GM23338 (cell line): Measurements from ENCODE around the gene SUMO4. TPM values are rescaled to one million over a fixed set of nuclear protein-coding genes. Genes with fewer than 3 reads are reported as not detected.
"Not testable (repeated sequence)": the region's sequence is repeated elsewhere in the genome, so short reads cannot be mapped to it uniquely, and the experiment has no call there.

Experiments used
- ATAC-seq: fragments of 200-7000 bp; cut with Tn5 transposase; 3 replicates; pipeline ENCODE4 v1.9.1; 2020
- DNase-seq: peaks from one replicate; pipeline ENCODE4 v3.0.0-alpha.2; 2015; ENCODE audit warnings: low spot score
- H2AFZ ChIP-seq: fragments of 200-600 bp; sonication (generic); 2 replicates; pipeline ENCODE4 v1.8.0; 2016; ENCODE audit warnings: antibody characterized with exemption, mild to moderate bottlenecking, moderate library complexity
- H3F3A ChIP-seq: fragments of 200-600 bp; sonication (generic); replicated peaks from 2 replicates; pipeline ENCODE4 v1.8.0; 2017; ENCODE audit warnings: antibody characterized with exemption, mixed run types, low read depth
- H3K27ac ChIP-seq: fragments of 200-600 bp; sonication (generic); 2 replicates; pipeline ENCODE4 v1.6.1; 2016; ENCODE audit warnings: low read depth
- H3K27me3 ChIP-seq: fragments of 200-600 bp; sonication (generic); 2 replicates; pipeline ENCODE4 v1.8.0; 2016; ENCODE audit warnings: mild to moderate bottlenecking, mixed run types, moderate library complexity; ENCODE audit not compliant: insufficient read depth
- H3K36me3 ChIP-seq: fragments of 200-600 bp; sonication (generic); 2 replicates; pipeline ENCODE4 v1.8.0; 2016; ENCODE audit warnings: mild to moderate bottlenecking; ENCODE audit not compliant: insufficient read depth
- H3K4me1 ChIP-seq: fragments of 200-600 bp; sonication (generic); 2 replicates; pipeline ENCODE4 v1.8.0; 2016; ENCODE audit warnings: mild to moderate bottlenecking, moderate library complexity; ENCODE audit not compliant: insufficient read depth
- H3K4me2 ChIP-seq: fragments of 200-600 bp; sonication (generic); 2 replicates; pipeline ENCODE4 v1.7.1; 2017; ENCODE audit warnings: mixed run types
- H3K4me3 ChIP-seq: fragments of 200-600 bp; sonication (generic); 2 replicates; pipeline ENCODE4 v1.6.1; 2016; ENCODE audit warnings: mixed run types
- H3K79me2 ChIP-seq: fragments of 200-600 bp; sonication (generic); replicated peaks from 2 replicates; pipeline ENCODE4 v1.8.0; 2017; ENCODE audit warnings: mild to moderate bottlenecking; ENCODE audit not compliant: insufficient read depth
- H3K9me2 ChIP-seq: fragments of 200-600 bp; sonication (generic); 2 replicates; pipeline ENCODE4 v1.8.0; 2017; ENCODE audit not compliant: insufficient read depth
- H4K20me1 ChIP-seq: fragments of 200-600 bp; sonication (generic); replicated peaks from 2 replicates; pipeline ENCODE4 v1.8.0; 2017; ENCODE audit warnings: mild to moderate bottlenecking; ENCODE audit not compliant: insufficient read depth
- H3K27ac Mint-ChIP-seq: 2 replicates; pipeline ENCODE4 v1.8.0; 2020; ENCODE audit warnings: inconsistent platforms, mild to moderate bottlenecking, moderate library complexity, mixed read lengths
- H3K27me3 Mint-ChIP-seq: 3 replicates; pipeline ENCODE4 v1.8.0; 2022; ENCODE audit warnings: low read depth, mild to moderate bottlenecking, moderate library complexity, mixed read lengths, inconsistent platforms; ENCODE audit not compliant: insufficient read depth, poor library complexity
- H3K36me3 Mint-ChIP-seq: 3 replicates; pipeline ENCODE4 v1.8.0; 2021; ENCODE audit warnings: low read depth, mild to moderate bottlenecking, inconsistent platforms, moderate library complexity, mixed read lengths
- H3K4me1 Mint-ChIP-seq: 3 replicates; pipeline ENCODE4 v1.8.0; 2020; ENCODE audit warnings: mild to moderate bottlenecking, inconsistent platforms, mixed read lengths
- H3K4me3 Mint-ChIP-seq: 3 replicates; pipeline ENCODE4 v1.8.0; 2021; ENCODE audit warnings: moderate library complexity, mild to moderate bottlenecking, inconsistent platforms, mixed read lengths
- H3K9me3 Mint-ChIP-seq: 3 replicates; pipeline ENCODE4 v1.8.0; 2020; ENCODE audit warnings: moderate library complexity, mild to moderate bottlenecking, inconsistent platforms, mixed read lengths
- EZH2 ChIP-seq: fragments of 200-600 bp; sonication (generic); IDR thresholded peaks from one replicate; pipeline ENCODE4 v1.8.0; 2017; ENCODE audit warnings: antibody characterized with exemption, mild to moderate bottlenecking, low read depth; ENCODE audit not compliant: unreplicated experiment
- JUNB ChIP-seq: IDR thresholded peaks from one replicate; pipeline ENCODE4 v1.6.1; 2016; ENCODE audit warnings: antibody characterized with exemption; ENCODE audit not compliant: unreplicated experiment
- NANOG ChIP-seq: IDR thresholded peaks from 2 replicates; pipeline ENCODE4 v1.6.1; 2016; ENCODE audit warnings: antibody characterized with exemption, borderline replicate concordance
- POLR2AphosphoS5 ChIP-seq: IDR thresholded peaks from 2 replicates; pipeline ENCODE4 v1.6.1; 2016; ENCODE audit warnings: antibody characterized with exemption, low read depth
- ZNF114 ChIP-seq: fragments of 250-450 bp; sonication (Bioruptor Pico); IDR thresholded peaks from 2 replicates; pipeline ENCODE4 v1.5.0; 2020; ENCODE audit warnings: mild to moderate bottlenecking, moderate library complexity
- ZNF331 ChIP-seq: fragments of 250-450 bp; sonication (Bioruptor Pico); IDR thresholded peaks from 2 replicates; pipeline ENCODE4 v1.5.0; 2020; ENCODE audit warnings: low read depth, mild to moderate bottlenecking, moderate library complexity
- polyA plus RNA-seq: library from polyadenylated mRNA; unstranded; fragments of >200 nt; fragmentation: Nextera tagmentation; extraction: Ambion mirVana; gene quantifications from 2 replicates; pipeline ENCODE4 v1.2.1, GENCODE V29; 2016
- total RNA-seq: library from RNA; depleted of rRNA; stranded (reverse); fragments of >200 nt; shearing (Covaris generic); gene quantifications from 2 replicates; pipeline ENCODE4 v1.2.3, GENCODE V29; 2014
- TF ChIP-seq, protein P1 (sequence below): IDR thresholded peaks from 2 replicates; pipeline ENCODE4 v1.6.1; 2016; ENCODE audit warnings: antibody characterized with exemption
- TF ChIP-seq, protein P2 (sequence below), 2 experiments: fragments of 200-600 bp in 1 of 2; sonication (generic) in 1 of 2; conservative IDR thresholded peaks; 2 replicates each; pipeline versions ENCODE4 v1.5.1 to v1.6.1; 2016 to 2017; ENCODE audit warnings: antibody characterized with exemption in 2 of 2, low read depth in 2 of 2, mild to moderate bottlenecking in 2 of 2, moderate library complexity in 1 of 2
- TF ChIP-seq, protein P3 (sequence below): IDR thresholded peaks from one replicate; pipeline ENCODE4 v1.6.1; 2018; ENCODE audit warnings: antibody characterized with exemption; ENCODE audit not compliant: unreplicated experiment

Gene SUMO4
- total and polyA plus RNA-seq, 2 experiments from 2014 or later = 1.9 to 2.1 TPM

- Mint-ChIP-seq H3K4me3 (no peak overlapping the region), H3K36me3 (no peaks in the 10 kb centered on the region), H3K27ac (no peak overlapping the region), H3K4me1 (peaks cover 11% of the 10 kb centered on the region), H3K9me3 (no peaks in the 10 kb centered on the region), H3K27me3 (peaks cover 10% of the 10 kb centered on the region)
- no peak for DNase-seq
- no peak for TF ChIP-seq POLR2AphosphoS5
- TF ChIP-seq, protein P1, sequence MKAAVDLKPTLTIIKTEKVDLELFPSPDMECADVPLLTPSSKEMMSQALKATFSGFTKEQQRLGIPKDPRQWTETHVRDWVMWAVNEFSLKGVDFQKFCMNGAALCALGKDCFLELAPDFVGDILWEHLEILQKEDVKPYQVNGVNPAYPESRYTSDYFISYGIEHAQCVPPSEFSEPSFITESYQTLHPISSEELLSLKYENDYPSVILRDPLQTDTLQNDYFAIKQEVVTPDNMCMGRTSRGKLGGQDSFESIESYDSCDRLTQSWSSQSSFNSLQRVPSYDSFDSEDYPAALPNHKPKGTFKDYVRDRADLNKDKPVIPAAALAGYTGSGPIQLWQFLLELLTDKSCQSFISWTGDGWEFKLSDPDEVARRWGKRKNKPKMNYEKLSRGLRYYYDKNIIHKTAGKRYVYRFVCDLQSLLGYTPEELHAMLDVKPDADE = no peak
- TF ChIP-seq ZNF114 (CRISPR knock-in tag) = no peak
- TF ChIP-seq, protein P2, sequence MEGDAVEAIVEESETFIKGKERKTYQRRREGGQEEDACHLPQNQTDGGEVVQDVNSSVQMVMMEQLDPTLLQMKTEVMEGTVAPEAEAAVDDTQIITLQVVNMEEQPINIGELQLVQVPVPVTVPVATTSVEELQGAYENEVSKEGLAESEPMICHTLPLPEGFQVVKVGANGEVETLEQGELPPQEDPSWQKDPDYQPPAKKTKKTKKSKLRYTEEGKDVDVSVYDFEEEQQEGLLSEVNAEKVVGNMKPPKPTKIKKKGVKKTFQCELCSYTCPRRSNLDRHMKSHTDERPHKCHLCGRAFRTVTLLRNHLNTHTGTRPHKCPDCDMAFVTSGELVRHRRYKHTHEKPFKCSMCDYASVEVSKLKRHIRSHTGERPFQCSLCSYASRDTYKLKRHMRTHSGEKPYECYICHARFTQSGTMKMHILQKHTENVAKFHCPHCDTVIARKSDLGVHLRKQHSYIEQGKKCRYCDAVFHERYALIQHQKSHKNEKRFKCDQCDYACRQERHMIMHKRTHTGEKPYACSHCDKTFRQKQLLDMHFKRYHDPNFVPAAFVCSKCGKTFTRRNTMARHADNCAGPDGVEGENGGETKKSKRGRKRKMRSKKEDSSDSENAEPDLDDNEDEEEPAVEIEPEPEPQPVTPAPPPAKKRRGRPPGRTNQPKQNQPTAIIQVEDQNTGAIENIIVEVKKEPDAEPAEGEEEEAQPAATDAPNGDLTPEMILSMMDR (conservative IDR thresholded peaks at IDR 0.05; ENCODE audit: low read depth in 2 of 2) = no peak
- TF ChIP-seq ZNF331 (CRISPR knock-in tag) = no peak
- no peak for TF ChIP-seq JUNB
- TF ChIP-seq, protein P3, sequence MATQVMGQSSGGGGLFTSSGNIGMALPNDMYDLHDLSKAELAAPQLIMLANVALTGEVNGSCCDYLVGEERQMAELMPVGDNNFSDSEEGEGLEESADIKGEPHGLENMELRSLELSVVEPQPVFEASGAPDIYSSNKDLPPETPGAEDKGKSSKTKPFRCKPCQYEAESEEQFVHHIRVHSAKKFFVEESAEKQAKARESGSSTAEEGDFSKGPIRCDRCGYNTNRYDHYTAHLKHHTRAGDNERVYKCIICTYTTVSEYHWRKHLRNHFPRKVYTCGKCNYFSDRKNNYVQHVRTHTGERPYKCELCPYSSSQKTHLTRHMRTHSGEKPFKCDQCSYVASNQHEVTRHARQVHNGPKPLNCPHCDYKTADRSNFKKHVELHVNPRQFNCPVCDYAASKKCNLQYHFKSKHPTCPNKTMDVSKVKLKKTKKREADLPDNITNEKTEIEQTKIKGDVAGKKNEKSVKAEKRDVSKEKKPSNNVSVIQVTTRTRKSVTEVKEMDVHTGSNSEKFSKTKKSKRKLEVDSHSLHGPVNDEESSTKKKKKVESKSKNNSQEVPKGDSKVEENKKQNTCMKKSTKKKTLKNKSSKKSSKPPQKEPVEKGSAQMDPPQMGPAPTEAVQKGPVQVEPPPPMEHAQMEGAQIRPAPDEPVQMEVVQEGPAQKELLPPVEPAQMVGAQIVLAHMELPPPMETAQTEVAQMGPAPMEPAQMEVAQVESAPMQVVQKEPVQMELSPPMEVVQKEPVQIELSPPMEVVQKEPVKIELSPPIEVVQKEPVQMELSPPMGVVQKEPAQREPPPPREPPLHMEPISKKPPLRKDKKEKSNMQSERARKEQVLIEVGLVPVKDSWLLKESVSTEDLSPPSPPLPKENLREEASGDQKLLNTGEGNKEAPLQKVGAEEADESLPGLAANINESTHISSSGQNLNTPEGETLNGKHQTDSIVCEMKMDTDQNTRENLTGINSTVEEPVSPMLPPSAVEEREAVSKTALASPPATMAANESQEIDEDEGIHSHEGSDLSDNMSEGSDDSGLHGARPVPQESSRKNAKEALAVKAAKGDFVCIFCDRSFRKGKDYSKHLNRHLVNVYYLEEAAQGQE = no peak
- TF ChIP-seq EZH2 = no peak
- no peak for TF ChIP-seq NANOG
- H3K36me3 ChIP-seq = no peaks in the 10 kb centered on the region
- H3F3A ChIP-seq = no peaks in the 10 kb centered on the region
- no peaks in the 10 kb centered on the region for H3K27me3 ChIP-seq
- H2AFZ ChIP-seq = no peak overlapping the region
- no peak overlapping the region for H3K27ac ChIP-seq
- H3K4me1 ChIP-seq = no peaks in the 10 kb centered on the region
- ATAC-seq = no peak
- no peak overlapping the region for H3K4me3 ChIP-seq
- H3K4me2 ChIP-seq = no peak overlapping the region
- no peaks in the 10 kb centered on the region for H4K20me1 ChIP-seq
- H3K79me2 ChIP-seq = no peaks in the 10 kb centered on the region
- no peaks in the 10 kb centered on the region for H3K9me2 ChIP-seq
Measured at GRCh38 chr6:149443411-149444181, 43.5 kb downstream of the SUMO4 start.

GRCh38 chr6:149444360-149445094 lies 44.5 kb downstream of the SUMO4 start:
- H3K4me1 ChIP-seq, ATAC-seq, H3K79me2 ChIP-seq, H3K36me3 Mint-ChIP-seq, H3K9me2 ChIP-seq, H3K27ac ChIP-seq, H2AFZ ChIP-seq, H3K27ac Mint-ChIP-seq, H3K4me2 ChIP-seq, H3K4me3 ChIP-seq, H3K36me3 ChIP-seq, H3K4me3 Mint-ChIP-seq, H3F3A ChIP-seq, H3K9me3 Mint-ChIP-seq, H4K20me1 ChIP-seq, DNase-seq, H3K27me3 ChIP-seq: not testable (repeated sequence)
- H3K27me3 Mint-ChIP-seq = peaks cover 12% of the 10 kb centered on the region
- H3K4me1 Mint-ChIP-seq = peaks cover 11% of the 10 kb centered on the region
